NCI-H226 (cell line): ENCODE measurements around the gene GSTM5.
"Not testable (repeated sequence)": the region's sequence is repeated elsewhere in the genome, so short reads cannot be mapped to it uniquely, and the experiment has no call there.

Experiments
- DNase-seq: peaks from one replicate; pipeline ENCODE4 v3.0.0-alpha.2; 2015

The GSTM5 gene

GRCh38 chr1:109697861-109698260, 14.2 kb upstream of the GSTM5 start:
- DNase-seq: not testable (repeated sequence)

- DNase-seq: not testable (repeated sequence)
Measured at GRCh38 chr1:109702940-109703339, 9.1 kb upstream of the GSTM5 start.

GRCh38 chr1:109704173-109704572, 7.9 kb upstream of the GSTM5 start:
- DNase-seq: no peak

- DNase-seq: no peak
Measured at GRCh38 chr1:109705411-109705810, 6.6 kb upstream of the GSTM5 start.

- not testable (repeated sequence) for DNase-seq
Measured at GRCh38 chr1:109708949-109709348, 3.1 kb upstream of the GSTM5 start.

GRCh38 chr1:109709822-109710221, 2.2 kb upstream of the GSTM5 start:
- not testable (repeated sequence) for DNase-seq

- no peak for DNase-seq
Measured at GRCh38 chr1:109712321-109712864, 342 bp downstream of the GSTM5 start.

- DNase-seq: no peak
Measured at GRCh38 chr1:109713636-109714035, 1.6 kb downstream of the GSTM5 start.

GRCh38 chr1:109714661-109715372, 2.8 kb downstream of the GSTM5 start:
- no peak for DNase-seq

- DNase-seq: no peak
Measured at GRCh38 chr1:109716121-109716520, 4.1 kb downstream of the GSTM5 start.

- DNase-seq: no peak
Measured at GRCh38 chr1:109716570-109717090, 4.6 kb downstream of the GSTM5 start.

GRCh38 chr1:109717729-109718128, 5.7 kb downstream of the GSTM5 start:
- no peak for DNase-seq

- DNase-seq: peak; percentile 42
Measured at GRCh38 chr1:109718495-109718894, 6.4 kb downstream of the GSTM5 start.

GRCh38 chr1:109719337-109719837, 7.3 kb downstream of the GSTM5 start:
- DNase-seq: no peak

GRCh38 chr1:109721042-109721441, 9.0 kb downstream of the GSTM5 start:
- DNase-seq: peak; percentile 67

GRCh38 chr1:109721971-109722370, 9.9 kb downstream of the GSTM5 start:
- no peak for DNase-seq

- peak; percentile 54 for DNase-seq
Measured at GRCh38 chr1:109722908-109723691, 11.0 kb downstream of the GSTM5 start.

GRCh38 chr1:109724933-109725332, 12.9 kb downstream of the GSTM5 start:
- peak; percentile 33 for DNase-seq

GRCh38 chr1:109725510-109725909, 13.5 kb downstream of the GSTM5 start:
- DNase-seq: no peak

GRCh38 chr1:109726007-109726406, 14.0 kb downstream of the GSTM5 start:
- no peak for DNase-seq

GRCh38 chr1:109726728-109727373, 14.8 kb downstream of the GSTM5 start:
- no peak for DNase-seq

- no peak for DNase-seq
Measured at GRCh38 chr1:109728870-109729269, 16.8 kb downstream of the GSTM5 start.

- no peak for DNase-seq
Measured at GRCh38 chr1:109730666-109731065, 18.6 kb downstream of the GSTM5 start.
